Measurements from ENCODE around the gene GRAPL.
A peak's percentile ranks its signal among the peaks of the same experiment; 100 is the strongest.
"Not testable (repeated sequence)": the region's sequence is repeated elsewhere in the genome, so short reads cannot be mapped to it uniquely, and the experiment has no call there.

Gene GRAPL

GRCh38 chr17:19127148-19127980, at the start of gene GRAPL:
TSS of gene GRAPL (plus strand) at chr17:19127589. CDS start at chr17:19127620, 31 bp downstream.
- not testable (repeated sequence) for DNase-seq

GRCh38 chr17:19088804-19089685, 38.3 kb upstream of the GRAPL start:
- not testable (repeated sequence) for DNase-seq

- DNase-seq: not testable (repeated sequence)
Observed at GRCh38 chr17:19090058-19090772, 37.2 kb upstream of the GRAPL start.

- DNase-seq: peak; percentile 6
Observed at GRCh38 chr17:19092737-19093683, 34.4 kb upstream of the GRAPL start.

- peak; percentile 17 for DNase-seq
Observed at GRCh38 chr17:19093684-19094438, 33.5 kb upstream of the GRAPL start.

GRCh38 chr17:19108517-19108916, 18.9 kb upstream of the GRAPL start:
- peak; percentile 3 for DNase-seq

- not testable (repeated sequence) for DNase-seq
Observed at GRCh38 chr17:19110189-19111097, 16.9 kb upstream of the GRAPL start.

GRCh38 chr17:19111111-19111711, 16.2 kb upstream of the GRAPL start:
- peak; percentile 83 for DNase-seq

GRCh38 chr17:19111801-19112458, 15.5 kb upstream of the GRAPL start:
- DNase-seq: peak; percentile 72

GRCh38 chr17:19112459-19112826, 14.9 kb upstream of the GRAPL start:
- DNase-seq: not testable (repeated sequence)

GRCh38 chr17:19118695-19119094, 8.7 kb upstream of the GRAPL start:
- DNase-seq: not testable (repeated sequence)

GRCh38 chr17:19125289-19125688, 2.1 kb upstream of the GRAPL start:
- not testable (repeated sequence) for DNase-seq

GRCh38 chr17:19129500-19129899, 2.1 kb downstream of the GRAPL start:
- not testable (repeated sequence) for DNase-seq

GRCh38 chr17:19131108-19131507, 3.7 kb downstream of the GRAPL start:
- not testable (repeated sequence) for DNase-seq

GRCh38 chr17:19131772-19132171, 4.4 kb downstream of the GRAPL start:
- not testable (repeated sequence) for DNase-seq

- DNase-seq: not testable (repeated sequence)
Observed at GRCh38 chr17:19133793-19134192, 6.4 kb downstream of the GRAPL start.

- DNase-seq: not testable (repeated sequence)
Observed at GRCh38 chr17:19135391-19135790, 8.0 kb downstream of the GRAPL start.

- not testable (repeated sequence) for DNase-seq
Observed at GRCh38 chr17:19136138-19136537, 8.7 kb downstream of the GRAPL start.

GRCh38 chr17:19136605-19137004, 9.2 kb downstream of the GRAPL start:
- not testable (repeated sequence) for DNase-seq

All from right forelimb (tissue), 1 donor.